ENCODE measurements around the gene MLST8.

- TF ChIP-seq CTCF (IDR thresholded peaks at IDR 0.05; ENCODE audit: low read length) (no peak; the same call in 1 of the 2 replicates), EZH2phosphoT487 (IDR thresholded peaks at IDR 0.05; ENCODE audit: low read length) (no peak)
Measured at GRCh38 chr16:2205967-2206313, 686 bp downstream of the MLST8 start.
